Aorta (tissue), 5 donors: ENCODE measurements around the gene C19orf47. TPM values are rescaled to one million over a fixed set of nuclear protein-coding genes. Genes with fewer than 3 reads are reported as not detected.

Experiments
- ATAC-seq: fragments of 200-7000 bp; cut with Tn5 transposase; one replicate; pipeline ENCODE4 v1.9.1; 2022; ENCODE audit warnings: moderate library complexity; ENCODE audit not compliant: low FRiP score
- DNase-seq, 2 donors: peaks; one replicate each; pipeline ENCODE4 v3.0.0-alpha.2; 2020
- H3K27ac ChIP-seq, 2 donors: one replicate each; pipeline ENCODE4 v1.5.1; 2013; ENCODE audit warnings: low read length in 2 of 2, mild to moderate bottlenecking in 2 of 2, moderate library complexity in 2 of 2, control low read depth in 1 of 2, inconsistent platforms in 1 of 2, low read depth in 1 of 2
- H3K27me3 ChIP-seq, 2 donors: one replicate each; pipeline ENCODE4 v1.6.1; 2013; ENCODE audit warnings: control low read depth in 1 of 2, low read length in 1 of 2, mild to moderate bottlenecking in 1 of 2, moderate library complexity in 1 of 2; ENCODE audit not compliant: insufficient read depth in 2 of 2, control insufficient read depth in 1 of 2
- H3K36me3 ChIP-seq, 2 donors: one replicate each; pipeline ENCODE4 v1.6.1; 2013; ENCODE audit warnings: control low read depth in 1 of 2, low read length in 1 of 2, mild to moderate bottlenecking in 1 of 2; ENCODE audit not compliant: insufficient read depth in 2 of 2, control insufficient read depth in 1 of 2
- H3K4me1 ChIP-seq, 2 donors: one replicate each; pipeline ENCODE4 v1.6.1; 2013; ENCODE audit warnings: low read length in 2 of 2, control low read depth in 1 of 2, mild to moderate bottlenecking in 1 of 2, moderate library complexity in 1 of 2; ENCODE audit not compliant: insufficient read depth in 2 of 2, control insufficient read depth in 1 of 2
- H3K4me3 ChIP-seq, 2 donors: one replicate each; pipeline ENCODE4 v1.5.1; 2013; ENCODE audit warnings: low read length in 2 of 2, control low read depth in 1 of 2, mild to moderate bottlenecking in 1 of 2
- H3K9me3 ChIP-seq: one replicate; pipeline ENCODE4 v1.6.1; 2013; ENCODE audit warnings: mild to moderate bottlenecking, low read length; ENCODE audit not compliant: control insufficient read depth
- WGBS, 2 donors: extraction: QIAGEN DNeasy Blood & Tissue Kit; methylation state at CpG; one replicate each; pipeline ENCODE4 v1.1.7; 2013; 5-methylcytosine and 5-hydroxymethylcytosine counted together
- intact Hi-C, 2 donors: fragments of 100-400 bp; cut with DNase I; formaldehyde crosslinking; loops; one replicate each; pipeline versions ENCODE4 v1.14.2 to v1.15.0; 2022
- polyA plus RNA-seq, 2 donors: library from polyadenylated mRNA; stranded (reverse); fragments of 200-250 nt; gene quantifications; one replicate each; pipeline ENCODE4 v1.2.3, GENCODE V29; 2013
- total RNA-seq, 2 donors: library from RNA; stranded (reverse); fragmentation: NEBNext Ultra II Directional; extraction: Animal tissue kit (Norgen Biotek cat#: 25700); gene quantifications; one replicate each; pipeline ENCODE4 v1.2.1, GENCODE V29; 2021
- donor health status: healthy with polysubstance abuse.
- donor health status: Bipolar disorder and iron deficiency.
- donor health status: DM: no; HTN: no; CAD: no.
- donor health status: DM: no; HTN: no; CAD: no.
- donor health status: DM: yes; HTN: yes; CAD: no.

Gene C19orf47
- total and polyA plus RNA-seq, 4 donors: 11.3 to 22.3 (median 18.7) TPM

DNA sequence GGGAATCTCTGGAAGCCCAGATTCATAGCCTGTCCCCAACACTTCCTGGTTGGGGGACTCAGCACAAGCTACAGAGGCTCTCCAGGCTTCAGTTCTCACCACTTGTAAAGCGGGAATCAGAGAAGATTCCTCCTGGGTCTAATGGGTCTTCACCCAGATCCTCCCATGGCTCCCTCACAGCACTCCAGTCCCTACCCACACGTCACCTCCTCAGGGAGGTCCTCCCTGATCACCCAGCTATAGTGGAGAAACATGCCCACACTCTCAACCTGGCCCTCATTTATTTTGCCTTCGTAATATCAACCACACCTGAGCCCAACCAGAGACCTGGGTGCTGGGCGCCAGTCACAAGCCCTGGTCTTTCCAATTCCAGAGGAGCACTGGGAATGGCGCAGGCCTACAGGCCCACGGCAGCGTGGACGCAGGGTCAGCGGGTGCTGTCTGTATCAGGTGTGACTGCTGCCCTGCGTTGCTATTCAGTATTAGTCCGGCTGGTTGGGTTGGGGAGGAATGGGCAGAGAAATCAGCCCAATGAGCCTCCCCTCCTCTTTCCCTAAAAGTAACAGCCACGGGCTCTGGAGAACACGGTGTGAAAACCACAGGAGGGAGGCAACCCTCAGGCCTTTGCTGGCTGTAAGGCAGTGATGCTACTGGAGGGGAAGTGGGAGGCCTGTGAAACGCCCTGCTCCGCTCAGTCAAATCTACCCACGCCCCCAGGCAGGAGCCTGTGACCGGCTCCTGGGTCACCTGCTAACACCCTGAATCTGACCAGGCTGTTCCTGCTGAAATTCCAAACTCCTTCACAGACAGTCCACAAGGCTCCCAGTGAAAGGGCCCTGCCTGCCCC is 68.2 kb downstream of the C19orf47 start:
- intact Hi-C loops: no loop called here
- 76 to 78% methylated on average over 17 of the region's 17 CpGs for WGBS, 2 donors
- no peaks in the 10 kb centered on the region for H3K4me1 ChIP-seq
- H3K27me3 ChIP-seq: no peaks in the 10 kb centered on the region
- no peaks in the 10 kb centered on the region for H3K36me3 ChIP-seq
- ATAC-seq (no peak), DNase-seq (peak in 1 of 2 donors; percentile 66)
- no peak overlapping the region for H3K4me3 ChIP-seq
- no peak overlapping the region for H3K27ac ChIP-seq
- H3K9me3 ChIP-seq: no peaks in the 10 kb centered on the region

DNA sequence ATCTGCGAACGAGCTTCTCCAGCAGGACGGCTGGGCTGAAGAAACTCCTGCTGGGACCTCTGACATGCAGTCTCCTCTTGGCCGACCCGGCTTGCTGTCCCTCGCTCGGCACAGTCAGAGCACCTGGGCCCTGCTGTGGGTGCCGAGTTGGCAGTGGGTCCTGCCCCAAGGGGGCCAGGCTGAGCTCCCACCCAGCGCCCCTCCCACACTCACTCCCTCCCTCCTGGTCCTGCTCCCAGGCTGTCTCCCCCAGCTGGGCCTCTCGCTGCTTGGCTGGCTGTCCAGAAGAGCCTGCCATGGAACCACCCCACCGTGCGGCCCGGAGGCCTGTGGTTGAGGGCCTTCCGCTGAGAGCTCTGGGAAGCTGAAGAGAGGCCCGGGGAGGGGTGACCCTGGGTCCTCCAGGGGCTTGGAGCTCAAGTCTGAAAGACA is 69.1 kb downstream of the C19orf47 start:
- Histone ChIP-seq H3K27ac (no peak overlapping the region), H3K4me1 (no peaks in the 10 kb centered on the region), H3K4me3 (no peak overlapping the region), H3K36me3 (no peaks in the 10 kb centered on the region), H3K9me3 (no peaks in the 10 kb centered on the region), H3K27me3 (no peaks in the 10 kb centered on the region)
- DNase-seq (peak; percentile 68 to 86), ATAC-seq (peak; percentile 72)
- WGBS, 2 donors: 10 to 20% methylated on average over 14 to 15 of the region's 15 CpGs
- intact Hi-C loops: no loop called here

DNA sequence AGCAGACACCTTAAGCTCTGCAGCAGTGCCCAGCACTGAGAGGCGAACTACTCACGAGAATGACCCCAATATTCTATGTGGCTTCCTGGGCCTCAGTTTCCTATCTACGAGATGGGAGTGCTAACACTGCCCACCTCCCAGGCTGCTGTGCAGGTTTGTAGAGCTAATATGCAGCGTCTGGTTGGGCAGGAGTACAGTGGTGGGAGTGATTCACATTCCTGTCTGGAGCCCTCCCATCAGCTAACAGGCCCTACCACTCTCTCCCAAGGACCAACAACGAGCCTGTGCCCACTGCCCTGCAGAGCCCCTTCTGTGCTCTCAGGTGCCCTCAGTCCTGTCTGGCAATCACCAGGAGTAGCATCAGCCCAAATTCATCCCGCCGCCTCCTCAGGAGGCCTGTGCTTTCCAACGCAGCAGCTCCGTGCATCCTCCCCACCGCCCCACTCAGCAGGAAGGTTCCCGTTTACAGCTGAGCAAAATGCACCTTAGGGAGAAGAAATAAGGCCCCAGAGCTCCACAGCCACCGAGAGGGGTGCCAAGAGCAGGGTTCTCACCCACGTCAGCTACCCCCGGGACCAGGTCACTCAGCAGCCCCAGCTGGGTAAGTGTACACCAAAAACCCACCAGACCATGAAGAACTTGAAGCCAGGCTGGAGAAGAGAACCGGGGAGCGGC is 69.7 kb downstream of the C19orf47 start:
- H3K36me3 ChIP-seq: no peaks in the 10 kb centered on the region
- intact Hi-C loops: no loop called here
- H3K9me3 ChIP-seq: no peaks in the 10 kb centered on the region
- H3K27ac ChIP-seq: no peak overlapping the region
- DNase-seq (peak; percentile 43 to 44), ATAC-seq (no peak)
- no peaks in the 10 kb centered on the region for H3K4me1 ChIP-seq
- H3K4me3 ChIP-seq: no peak overlapping the region
- H3K27me3 ChIP-seq: no peaks in the 10 kb centered on the region
- WGBS, 2 donors: 51 to 63% methylated on average over 16 of the region's 16 CpGs

DNA sequence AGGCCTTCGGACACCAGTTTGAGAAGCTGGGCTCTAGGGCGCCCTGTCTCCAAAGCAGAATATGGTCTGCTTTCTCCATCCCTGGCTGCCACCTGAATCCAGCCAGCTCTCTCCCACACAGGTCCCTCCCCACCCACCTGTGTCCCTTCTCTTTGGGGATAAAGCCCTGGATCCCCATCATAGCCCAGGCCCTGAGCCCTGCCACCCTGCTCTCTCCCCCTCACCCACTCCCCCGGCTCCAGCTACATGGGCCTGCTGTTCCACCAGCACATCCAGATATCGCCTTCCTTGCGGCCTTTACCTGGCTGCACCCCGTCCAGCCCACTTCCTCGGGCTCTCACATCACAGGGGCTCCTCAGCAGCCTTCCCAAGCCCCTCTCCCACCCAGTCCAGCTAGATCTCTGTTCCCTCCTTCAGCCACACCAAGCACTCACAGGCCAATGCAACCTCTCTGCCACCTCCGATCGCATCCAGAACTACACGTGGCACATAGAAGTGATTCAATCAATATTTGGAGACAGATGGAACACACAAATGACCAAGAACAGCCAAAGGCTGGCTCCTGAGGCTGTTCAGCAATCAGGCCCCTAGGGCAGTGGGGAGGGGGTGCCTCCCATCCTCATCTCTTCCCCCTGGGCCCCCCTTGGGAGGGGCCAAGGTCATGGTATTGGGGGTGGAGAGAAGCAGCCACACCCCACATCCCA is 70.7 kb downstream of the C19orf47 start:
- Histone ChIP-seq H3K4me1 (no peaks in the 10 kb centered on the region), H3K36me3 (no peaks in the 10 kb centered on the region), H3K9me3 (no peaks in the 10 kb centered on the region), H3K4me3 (no peak overlapping the region), H3K27me3 (no peaks in the 10 kb centered on the region), H3K27ac (no peak overlapping the region)
- intact Hi-C loops: no loop called here
- ATAC-seq: no peak
- WGBS, 2 donors: 80 to 85% methylated on average over 10 of the region's 10 CpGs
- DNase-seq: peak in 1 of 2 donors; percentile 56

GRCh38 chr19:40274585-40275544 is 73.3 kb downstream of the C19orf47 start:
- intact Hi-C loops: no loop called here
- Histone ChIP-seq H3K27ac (no peak overlapping the region), H3K27me3 (no peaks in the 10 kb centered on the region), H3K4me1 (no peaks in the 10 kb centered on the region), H3K36me3 (no peaks in the 10 kb centered on the region), H3K9me3 (no peaks in the 10 kb centered on the region), H3K4me3 (no peak overlapping the region)
- DNase-seq (peak in 1 of 2 donors; percentile 75), ATAC-seq (no peak)
- 74 to 79% methylated on average over 28 of the region's 28 CpGs for WGBS, 2 donors

GRCh38 chr19:40273469-40274360 is 74.5 kb downstream of the C19orf47 start:
- H3K36me3 ChIP-seq: no peaks in the 10 kb centered on the region
- ATAC-seq: no peak
- no peaks in the 10 kb centered on the region for H3K27me3 ChIP-seq
- WGBS, 2 donors: 66 to 72% methylated on average over 14 of the region's 14 CpGs
- no peak for DNase-seq
- no peaks in the 10 kb centered on the region for H3K9me3 ChIP-seq
- intact Hi-C loops: no loop called here
- H3K4me3 ChIP-seq: no peak overlapping the region
- H3K27ac ChIP-seq: no peak overlapping the region
- no peaks in the 10 kb centered on the region for H3K4me1 ChIP-seq

DNA sequence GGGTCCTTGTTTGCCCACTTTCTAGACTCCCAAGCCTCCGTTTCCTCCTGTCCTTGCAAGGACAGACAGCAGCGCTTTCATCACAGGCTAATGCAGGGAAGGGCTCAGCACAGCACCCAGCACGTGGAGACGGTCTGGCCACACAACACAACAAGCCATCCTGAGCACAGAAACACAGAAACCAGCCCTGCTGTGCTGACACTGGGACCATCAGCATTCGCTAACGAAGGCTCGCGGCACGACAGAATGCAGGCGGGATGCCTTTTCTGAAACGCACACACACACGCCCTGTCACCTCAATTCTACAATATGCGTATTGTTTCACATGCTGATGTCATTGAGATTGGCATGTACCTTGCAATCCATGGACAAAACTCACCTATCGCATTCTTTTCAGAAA is 75.9 kb downstream of the C19orf47 start:
- no peaks in the 10 kb centered on the region for H3K9me3 ChIP-seq
- H3K4me3 ChIP-seq: no peak overlapping the region
- 92% methylated on average over 14 of the region's 14 CpGs for WGBS, 2 donors
- no peak overlapping the region for H3K27ac ChIP-seq
- H3K27me3 ChIP-seq: no peaks in the 10 kb centered on the region
- intact Hi-C loops: no loop called here
- DNase-seq (no peak), ATAC-seq (no peak)
- no peaks in the 10 kb centered on the region for H3K36me3 ChIP-seq
- no peaks in the 10 kb centered on the region for H3K4me1 ChIP-seq
